Uterus (tissue), 2 donors: ENCODE results near the gene SIGLEC10.

Experiments
- POLR2A ChIP-seq, 2 donors: fragments of 450-650 bp; IDR thresholded peaks; one replicate each; pipeline ENCODE4 v1.6.1; 2016; ENCODE audit warnings: antibody characterized with exemption in 2 of 2, mild to moderate bottlenecking in 1 of 2, moderate library complexity in 1 of 2
- TF ChIP-seq, protein P1 (sequence below), 4 experiments: fragments of 200-600 bp in 2 of 4; fragments of 450-650 bp in 2 of 4; sonication (generic) in 2 of 4; IDR thresholded peaks; one replicate each; pipeline ENCODE4 v1.5.1; 2016 to 2019; ENCODE audit warnings: antibody characterized with exemption in 4 of 4, mild to moderate bottlenecking in 2 of 4, moderate library complexity in 1 of 4

DNA sequence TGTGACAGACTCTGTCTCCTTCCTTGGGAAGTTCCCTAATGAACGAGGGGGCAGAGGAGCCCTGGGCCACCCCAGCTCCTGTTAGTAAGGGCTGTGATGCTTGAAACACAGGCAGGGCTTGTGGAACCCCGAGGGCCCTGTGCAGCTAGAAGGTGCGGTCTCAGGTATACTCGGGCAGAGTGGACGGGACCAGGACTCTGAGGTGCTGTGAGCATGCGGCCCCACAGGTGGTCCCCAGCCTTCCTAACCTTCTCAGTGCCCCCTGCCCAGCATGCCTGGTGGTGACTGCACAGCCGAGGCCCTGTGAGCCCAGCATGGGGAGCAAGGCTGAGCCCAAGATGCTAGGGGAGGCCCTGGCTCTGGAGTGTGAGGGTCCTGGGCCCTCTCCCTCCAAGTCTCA lies 44.8 kb upstream of the SIGLEC10 start:
- TF ChIP-seq, protein P1, sequence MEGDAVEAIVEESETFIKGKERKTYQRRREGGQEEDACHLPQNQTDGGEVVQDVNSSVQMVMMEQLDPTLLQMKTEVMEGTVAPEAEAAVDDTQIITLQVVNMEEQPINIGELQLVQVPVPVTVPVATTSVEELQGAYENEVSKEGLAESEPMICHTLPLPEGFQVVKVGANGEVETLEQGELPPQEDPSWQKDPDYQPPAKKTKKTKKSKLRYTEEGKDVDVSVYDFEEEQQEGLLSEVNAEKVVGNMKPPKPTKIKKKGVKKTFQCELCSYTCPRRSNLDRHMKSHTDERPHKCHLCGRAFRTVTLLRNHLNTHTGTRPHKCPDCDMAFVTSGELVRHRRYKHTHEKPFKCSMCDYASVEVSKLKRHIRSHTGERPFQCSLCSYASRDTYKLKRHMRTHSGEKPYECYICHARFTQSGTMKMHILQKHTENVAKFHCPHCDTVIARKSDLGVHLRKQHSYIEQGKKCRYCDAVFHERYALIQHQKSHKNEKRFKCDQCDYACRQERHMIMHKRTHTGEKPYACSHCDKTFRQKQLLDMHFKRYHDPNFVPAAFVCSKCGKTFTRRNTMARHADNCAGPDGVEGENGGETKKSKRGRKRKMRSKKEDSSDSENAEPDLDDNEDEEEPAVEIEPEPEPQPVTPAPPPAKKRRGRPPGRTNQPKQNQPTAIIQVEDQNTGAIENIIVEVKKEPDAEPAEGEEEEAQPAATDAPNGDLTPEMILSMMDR (IDR thresholded peaks at IDR 0.05) = no peak
- TF ChIP-seq POLR2A (IDR thresholded peaks at IDR 0.05) = no peak
